ENCODE data around the gene TRIM5. TPM values are rescaled to one million over a fixed set of nuclear protein-coding genes. Genes with fewer than 3 reads are reported as not detected.
"Not testable (repeated sequence)": the region's sequence is repeated elsewhere in the genome, so short reads cannot be mapped to it uniquely, and the experiment has no call there.

Gene TRIM5
- total and polyA plus RNA-seq, 10 donors, result 7.8 to 44.3 (median 32.4) TPM

- Histone ChIP-seq H3K4me1 (no peaks in the 10 kb centered on the region), H3K36me3 (peaks cover 0 to 20% (median 0%) of the 10 kb centered on the region in 6 donors), H3K9me3 (peaks cover 0 to 4% (median 0%) of the 10 kb centered on the region in 8 donors), H3K4me3 (no peak overlapping the region), H3K27ac (no peak overlapping the region), H3K27me3 (replicated peaks in 1 of 7) (no peaks in the 10 kb centered on the region)
- TF ChIP-seq, protein P1, sequence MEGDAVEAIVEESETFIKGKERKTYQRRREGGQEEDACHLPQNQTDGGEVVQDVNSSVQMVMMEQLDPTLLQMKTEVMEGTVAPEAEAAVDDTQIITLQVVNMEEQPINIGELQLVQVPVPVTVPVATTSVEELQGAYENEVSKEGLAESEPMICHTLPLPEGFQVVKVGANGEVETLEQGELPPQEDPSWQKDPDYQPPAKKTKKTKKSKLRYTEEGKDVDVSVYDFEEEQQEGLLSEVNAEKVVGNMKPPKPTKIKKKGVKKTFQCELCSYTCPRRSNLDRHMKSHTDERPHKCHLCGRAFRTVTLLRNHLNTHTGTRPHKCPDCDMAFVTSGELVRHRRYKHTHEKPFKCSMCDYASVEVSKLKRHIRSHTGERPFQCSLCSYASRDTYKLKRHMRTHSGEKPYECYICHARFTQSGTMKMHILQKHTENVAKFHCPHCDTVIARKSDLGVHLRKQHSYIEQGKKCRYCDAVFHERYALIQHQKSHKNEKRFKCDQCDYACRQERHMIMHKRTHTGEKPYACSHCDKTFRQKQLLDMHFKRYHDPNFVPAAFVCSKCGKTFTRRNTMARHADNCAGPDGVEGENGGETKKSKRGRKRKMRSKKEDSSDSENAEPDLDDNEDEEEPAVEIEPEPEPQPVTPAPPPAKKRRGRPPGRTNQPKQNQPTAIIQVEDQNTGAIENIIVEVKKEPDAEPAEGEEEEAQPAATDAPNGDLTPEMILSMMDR (IDR thresholded peaks at IDR 0.05 in 8 of 11, conservative IDR thresholded peaks at IDR 0.05 in 3 of 11), result no peak
- TF ChIP-seq POLR2A (IDR thresholded peaks at IDR 0.05) (no peak), POLR2AphosphoS5 (IDR thresholded peaks at IDR 0.05) (no peak)
- DNase-seq, result no peak
- 82 to 91% (median 86%) methylated on average over 2 of the region's 2 CpGs for WGBS, 5 donors
- intact Hi-C loops (cut with DNase I; ENCODE audit: low total_unique reads), result no loop called here
Measured at GRCh38 chr11:5722622-5723021, 37.7 kb upstream of the TRIM5 start.

- intact Hi-C loops (cut with DNase I; ENCODE audit: low total_unique reads), result no loop called here
- peaks cover 0 to 11% (median 5%) of the 10 kb centered on the region in 8 donors for H3K9me3 ChIP-seq
- no peak overlapping the region for H3K4me3 ChIP-seq
- H3K27me3 ChIP-seq (replicated peaks in 1 of 7), result no peaks in the 10 kb centered on the region
- no peak for DNase-seq
- TF ChIP-seq, protein P1 (IDR thresholded peaks at IDR 0.05 in 8 of 11, conservative IDR thresholded peaks at IDR 0.05 in 3 of 11), result no peak
- TF ChIP-seq POLR2A (IDR thresholded peaks at IDR 0.05) (no peak), POLR2AphosphoS5 (IDR thresholded peaks at IDR 0.05) (no peak)
- no peak overlapping the region for H3K27ac ChIP-seq
- H3K4me1 ChIP-seq, result no peaks in the 10 kb centered on the region
- peaks cover 0 to 13% (median 0%) of the 10 kb centered on the region in 6 donors for H3K36me3 ChIP-seq
- WGBS, 5 donors, result 81 to 96% (median 91%) methylated on average over 3 of the region's 3 CpGs
Measured at GRCh38 chr11:5719703-5720495, 35.0 kb upstream of the TRIM5 start.

DNA sequence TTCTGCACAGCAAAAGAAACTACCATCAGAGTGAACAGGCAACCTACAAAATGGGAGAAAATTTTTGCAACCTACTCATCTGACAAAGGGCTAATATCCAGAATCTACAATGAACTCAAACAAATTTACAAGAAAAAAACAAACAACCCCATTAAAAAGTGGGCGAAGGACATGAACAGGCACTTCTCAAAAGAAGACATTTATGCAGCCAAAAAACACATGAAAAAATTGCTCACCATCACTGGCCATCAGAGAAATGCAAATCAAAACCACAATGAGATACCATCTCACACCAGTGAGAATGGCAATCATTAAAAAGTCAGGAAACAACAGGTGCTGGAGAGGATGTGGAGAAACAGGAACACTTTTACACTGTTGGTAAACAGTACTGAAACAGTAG lies 31.6 kb upstream of the TRIM5 start:
- 50 to 100% (median 88%) methylated on average over 1 of the region's 1 CpG for WGBS, 5 donors
- DNase-seq; H3K4me3 ChIP-seq; H3K27ac ChIP-seq; intact Hi-C loops (cut with DNase I; ENCODE audit: low total_unique reads); H3K27me3 ChIP-seq (replicated peaks in 1 of 7); H3K4me1 ChIP-seq: not testable (repeated sequence)
- Histone ChIP-seq H3K9me3 (peaks cover 0 to 11% (median 5%) of the 10 kb centered on the region in 8 donors), H3K36me3 (peaks cover 0 to 22% (median 0%) of the 10 kb centered on the region in 6 donors)

GRCh38 chr11:5713695-5714094 lies 28.8 kb upstream of the TRIM5 start:
- Histone ChIP-seq H3K9me3 (peaks cover 0 to 11% (median 5%) of the 10 kb centered on the region in 8 donors), H3K36me3 (peaks cover 0 to 37% (median 15%) of the 10 kb centered on the region in 6 donors), H3K27me3 (replicated peaks in 1 of 7) (no peaks in the 10 kb centered on the region), H3K4me1 (no peaks in the 10 kb centered on the region), H3K27ac (no peak overlapping the region), H3K4me3 (no peak overlapping the region)
- peak in 1 of 3 donors; percentile 3 for TF ChIP-seq POLR2AphosphoS5 (IDR thresholded peaks at IDR 0.05)
- TF ChIP-seq, protein P1 (IDR thresholded peaks at IDR 0.05 in 8 of 11, conservative IDR thresholded peaks at IDR 0.05 in 3 of 11), result no peak
- DNase-seq, result no peak
- intact Hi-C loops (cut with DNase I; ENCODE audit: low total_unique reads), result no loop called here
- WGBS, 5 donors, result 44 to 76% (median 52%) methylated on average over 3 to 5 of the region's 5 CpGs

All from spleen (tissue), 11 donors.